HCT116 (cell line): ENCODE data around the gene PXT1.

Experiments
- EGR1 ChIP-seq: IDR thresholded peaks from 2 replicates; pipeline ENCODE4 v1.6.1; 2012; ENCODE audit warnings: low read depth
- EZH2phosphoT487 ChIP-seq: fragments of 200-600 bp; IDR thresholded peaks from 2 replicates; pipeline ENCODE4 v1.6.1; 2018; ENCODE audit warnings: antibody characterized with exemption, borderline replicate concordance
- JUND ChIP-seq: IDR thresholded peaks from 2 replicates; pipeline ENCODE4 v1.6.1; 2012
- POLR2AphosphoS5 ChIP-seq: IDR thresholded peaks from 2 replicates; pipeline ENCODE4 v1.6.1; 2011; ENCODE audit warnings: mild to moderate bottlenecking, low read depth, low read length, moderate library complexity
- RAD21 ChIP-seq: IDR thresholded peaks from 2 replicates; pipeline ENCODE4 v1.6.1; 2012; ENCODE audit warnings: low read depth, mild to moderate bottlenecking
- REST ChIP-seq: IDR thresholded peaks from 2 replicates; pipeline ENCODE4 v1.6.1; 2012; ENCODE audit warnings: low read depth
- SP1 ChIP-seq: IDR thresholded peaks from 2 replicates; pipeline ENCODE4 v1.6.1; 2012; ENCODE audit warnings: low read depth
- YY1 ChIP-seq: IDR thresholded peaks from 2 replicates; pipeline ENCODE4 v1.6.1; 2011; ENCODE audit warnings: low read length, low read depth, moderate library complexity, mild to moderate bottlenecking; ENCODE audit not compliant: insufficient replicate concordance; ENCODE audit errors: extremely low read depth
- ZFX ChIP-seq: fragments of 450-650 bp; IDR thresholded peaks from 2 replicates; pipeline ENCODE4 v1.6.1; 2017
- TF ChIP-seq, protein P1 (sequence below), 3 experiments: fragments of 200-600 bp in 1 of 3; sonication (generic) in 1 of 3; IDR thresholded peaks in 2 of 3; conservative IDR thresholded peaks in 1 of 3; 2 replicates each; pipeline ENCODE4 v1.5.1; 2012 to 2017; ENCODE audit warnings: low read depth in 2 of 3, low read length in 2 of 3, antibody characterized with exemption in 1 of 3, borderline replicate concordance in 1 of 3, control low read depth in 1 of 3, mild to moderate bottlenecking in 1 of 3, mixed read lengths in 1 of 3, mixed run types in 1 of 3, moderate library complexity in 1 of 3; ENCODE audit not compliant: insufficient read depth in 1 of 3

DNA sequence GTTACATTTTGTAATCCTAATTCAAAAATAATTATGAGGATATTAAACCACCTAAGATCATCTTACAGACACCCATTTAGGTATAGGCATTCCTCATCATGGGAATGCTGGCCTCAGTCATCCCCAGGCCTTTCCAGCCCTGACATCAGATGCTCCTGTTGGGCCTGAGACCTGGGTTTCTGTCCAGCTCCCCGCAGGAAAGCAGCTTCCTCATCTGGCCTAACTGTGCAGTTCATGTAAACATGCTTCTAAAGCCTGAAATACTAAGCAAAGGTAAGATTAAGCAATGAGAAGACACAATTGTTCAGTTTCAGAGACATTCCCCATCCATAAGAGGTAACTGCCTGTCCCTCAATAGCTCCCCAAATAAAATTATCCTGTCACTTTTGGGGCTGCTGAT lies 74.2 kb downstream of the PXT1 start:
- TF ChIP-seq, protein P1, sequence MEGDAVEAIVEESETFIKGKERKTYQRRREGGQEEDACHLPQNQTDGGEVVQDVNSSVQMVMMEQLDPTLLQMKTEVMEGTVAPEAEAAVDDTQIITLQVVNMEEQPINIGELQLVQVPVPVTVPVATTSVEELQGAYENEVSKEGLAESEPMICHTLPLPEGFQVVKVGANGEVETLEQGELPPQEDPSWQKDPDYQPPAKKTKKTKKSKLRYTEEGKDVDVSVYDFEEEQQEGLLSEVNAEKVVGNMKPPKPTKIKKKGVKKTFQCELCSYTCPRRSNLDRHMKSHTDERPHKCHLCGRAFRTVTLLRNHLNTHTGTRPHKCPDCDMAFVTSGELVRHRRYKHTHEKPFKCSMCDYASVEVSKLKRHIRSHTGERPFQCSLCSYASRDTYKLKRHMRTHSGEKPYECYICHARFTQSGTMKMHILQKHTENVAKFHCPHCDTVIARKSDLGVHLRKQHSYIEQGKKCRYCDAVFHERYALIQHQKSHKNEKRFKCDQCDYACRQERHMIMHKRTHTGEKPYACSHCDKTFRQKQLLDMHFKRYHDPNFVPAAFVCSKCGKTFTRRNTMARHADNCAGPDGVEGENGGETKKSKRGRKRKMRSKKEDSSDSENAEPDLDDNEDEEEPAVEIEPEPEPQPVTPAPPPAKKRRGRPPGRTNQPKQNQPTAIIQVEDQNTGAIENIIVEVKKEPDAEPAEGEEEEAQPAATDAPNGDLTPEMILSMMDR (IDR thresholded peaks at IDR 0.05 in 2 of 3, conservative IDR thresholded peaks at IDR 0.05 in 1 of 3; ENCODE audit: borderline replicate concordance in 1 of 3, insufficient read depth in 1 of 3, low read depth in 2 of 3, low read length in 2 of 3) = no peak
- no peak for TF ChIP-seq POLR2AphosphoS5
- TF ChIP-seq EZH2phosphoT487 = no peak
- TF ChIP-seq RAD21 = no peak
- TF ChIP-seq SP1 = no peak
- no peak for TF ChIP-seq REST
- no peak for TF ChIP-seq JUND
- TF ChIP-seq EGR1 = no peak
- no peak for TF ChIP-seq ZFX
- no peak for TF ChIP-seq YY1
